Right lobe of liver (tissue), 6 donors: ENCODE measurements around the gene WWP2. TPM values are rescaled to one million over a fixed set of nuclear protein-coding genes. Genes with fewer than 3 reads are reported as not detected.

Experiments used
- ATAC-seq, 4 donors: fragments of 200-7000 bp; cut with Tn5 transposase; one replicate each; pipeline ENCODE4 v1.9.1; 2020; ENCODE audit warnings: mild to moderate bottlenecking in 4 of 4, moderate library complexity in 4 of 4
- DNase-seq, 3 donors: peaks; one replicate each; pipeline ENCODE4 v3.0.0-alpha.2; 2020
- H3K27ac ChIP-seq, 3 donors: fragments of 200-600 bp; one replicate each; pipeline ENCODE4 v1.8.0; 2022
- H3K27me3 ChIP-seq, 2 donors: fragments of 200-600 bp; one replicate each; pipeline ENCODE4 v1.8.0; 2022
- H3K36me3 ChIP-seq, 4 donors: fragments of 200-600 bp; sonication (generic) in 1 of 4; one replicate each; pipeline versions ENCODE4 v1.5.1 to v1.8.0; 2017 to 2022; ENCODE audit warnings: control low read depth in 1 of 4
- H3K4me1 ChIP-seq, 4 donors: fragments of 200-600 bp; sonication (generic) in 1 of 4; one replicate each; pipeline versions ENCODE4 v1.5.1 to v1.8.0; 2017 to 2022; ENCODE audit warnings: control low read depth in 1 of 4
- H3K4me3 ChIP-seq, 3 donors: fragments of 200-600 bp; one replicate each; pipeline ENCODE4 v1.8.0; 2022
- H3K9me3 ChIP-seq, 4 donors: fragments of 200-600 bp; sonication (generic) in 1 of 4; one replicate each; pipeline versions ENCODE4 v1.5.1 to v1.8.0; 2017 to 2022; ENCODE audit warnings: control low read depth in 1 of 4
- POLR2A ChIP-seq: fragments of 450-650 bp; IDR thresholded peaks from one replicate; pipeline ENCODE4 v1.6.1; 2017; ENCODE audit warnings: antibody characterized with exemption, mild to moderate bottlenecking
- WGBS: methylation state at CpG from one replicate; pipeline ENCODE4 v1.1.6; 2018; ENCODE audit warnings: low coverage, low lambda C conversion rate; ENCODE audit not compliant: insufficient coverage; ENCODE audit errors: missing lambda C conversion rate; 5-methylcytosine and 5-hydroxymethylcytosine counted together
- intact Hi-C, 2 donors: fragments of 100-400 bp; cut with DNase I; formaldehyde crosslinking; loops; one replicate each; pipeline versions ENCODE4 v1.11.2 to v1.14.1; 2022
- total RNA-seq, 6 experiments: library from RNA; depleted of rRNA in 2 of 6; stranded (reverse); fragments of >200 nt in 2 of 6; fragmentation: NEBNext Ultra II Directional in 3 of 6; extraction: Animal tissue kit (Norgen Biotek cat#: 25700) in 3 of 6; gene quantifications; one replicate each; pipeline versions ENCODE4 v1.1.0 to v1.2.4, GENCODE V29; 2016 to 2023
- TF ChIP-seq, protein P1 (sequence below), 4 donors: fragments of 200-600 bp in 3 of 4; fragments of 450-650 bp in 1 of 4; IDR thresholded peaks; one replicate each; pipeline versions ENCODE4 v1.5.1 to v1.8.0; 2016 to 2022; ENCODE audit warnings: antibody characterized with exemption in 4 of 4, mild to moderate bottlenecking in 2 of 4
- donor health status: DM: no; HTN: yes; CAD: no.
- donor health status: DM: no; HTN: no; CAD: no.
- donor health status: DM: no; HTN: no; CAD: no.
- donor health status: DM: no; HTN: yes; CAD: no.
- donor health status: DM: no; HTN: yes; CAD: no.

Gene WWP2
- total RNA-seq, 6 experiments from 2014 or later = 18.1 to 24.6 (median 22.4) TPM

DNA sequence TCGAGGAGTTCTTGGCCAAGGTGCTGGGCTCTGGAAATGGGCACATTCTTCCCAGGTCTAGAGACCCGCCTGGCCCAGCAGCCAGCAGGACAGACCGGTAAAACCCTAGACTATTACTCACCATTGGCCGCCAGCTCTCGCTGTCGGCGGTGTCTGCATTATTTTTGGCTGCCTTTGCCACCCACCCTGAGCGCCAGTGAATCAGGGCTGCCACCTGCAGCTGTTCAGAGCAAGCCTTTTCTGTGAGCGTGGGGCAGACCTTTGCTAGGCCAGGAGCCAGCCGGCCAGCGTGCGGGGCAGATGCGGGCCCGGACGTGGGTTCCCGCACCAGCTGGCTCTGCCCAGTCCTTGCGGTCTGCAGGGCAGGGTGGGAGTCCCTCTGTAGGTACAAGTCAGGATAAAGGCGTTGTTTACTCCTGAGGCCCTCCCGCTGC lies 173.2 kb downstream of the WWP2 start:
- Histone ChIP-seq H3K9me3 (no peaks in the 10 kb centered on the region), H3K4me1 (no peaks in the 10 kb centered on the region), H3K27me3 (no peaks in the 10 kb centered on the region), H3K4me3 (no peak overlapping the region), H3K36me3 (peaks cover 0 to 72% (median 8%) of the 10 kb centered on the region in 4 donors), H3K27ac (no peak overlapping the region)
- ATAC-seq (no peak), DNase-seq (no peak)
- 100% methylated on average over 2 of the region's 19 CpGs for WGBS
- intact Hi-C loops = no loop called here
- TF ChIP-seq, protein P1, sequence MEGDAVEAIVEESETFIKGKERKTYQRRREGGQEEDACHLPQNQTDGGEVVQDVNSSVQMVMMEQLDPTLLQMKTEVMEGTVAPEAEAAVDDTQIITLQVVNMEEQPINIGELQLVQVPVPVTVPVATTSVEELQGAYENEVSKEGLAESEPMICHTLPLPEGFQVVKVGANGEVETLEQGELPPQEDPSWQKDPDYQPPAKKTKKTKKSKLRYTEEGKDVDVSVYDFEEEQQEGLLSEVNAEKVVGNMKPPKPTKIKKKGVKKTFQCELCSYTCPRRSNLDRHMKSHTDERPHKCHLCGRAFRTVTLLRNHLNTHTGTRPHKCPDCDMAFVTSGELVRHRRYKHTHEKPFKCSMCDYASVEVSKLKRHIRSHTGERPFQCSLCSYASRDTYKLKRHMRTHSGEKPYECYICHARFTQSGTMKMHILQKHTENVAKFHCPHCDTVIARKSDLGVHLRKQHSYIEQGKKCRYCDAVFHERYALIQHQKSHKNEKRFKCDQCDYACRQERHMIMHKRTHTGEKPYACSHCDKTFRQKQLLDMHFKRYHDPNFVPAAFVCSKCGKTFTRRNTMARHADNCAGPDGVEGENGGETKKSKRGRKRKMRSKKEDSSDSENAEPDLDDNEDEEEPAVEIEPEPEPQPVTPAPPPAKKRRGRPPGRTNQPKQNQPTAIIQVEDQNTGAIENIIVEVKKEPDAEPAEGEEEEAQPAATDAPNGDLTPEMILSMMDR (IDR thresholded peaks at IDR 0.05) = no peak
- TF ChIP-seq POLR2A = no peak

- Histone ChIP-seq H3K36me3 (peaks cover 0 to 71% (median 8%) of the 10 kb centered on the region in 4 donors), H3K27me3 (no peaks in the 10 kb centered on the region), H3K9me3 (no peaks in the 10 kb centered on the region), H3K4me1 (peaks cover 0 to 3% (median 1%) of the 10 kb centered on the region in 4 donors), H3K4me3 (no peak overlapping the region), H3K27ac (no peak overlapping the region)
- TF ChIP-seq, protein P1 (IDR thresholded peaks at IDR 0.05) = no peak
- TF ChIP-seq POLR2A = no peak
- intact Hi-C loops = no loop called here
- 77% methylated on average over 8 of the region's 10 CpGs for WGBS
- ATAC-seq = no peak
- DNase-seq = no peak
Observed at GRCh38 chr16:69935740-69936139, 173.6 kb downstream of the WWP2 start.

GRCh38 chr16:69936252-69936651 lies 174.1 kb downstream of the WWP2 start:
- TF ChIP-seq, protein P1 (IDR thresholded peaks at IDR 0.05) = no peak
- no peak for TF ChIP-seq POLR2A
- DNase-seq = no peak
- Histone ChIP-seq H3K27ac (no peak overlapping the region), H3K4me3 (no peak overlapping the region), H3K36me3 (peaks cover 0 to 66% (median 8%) of the 10 kb centered on the region in 4 donors), H3K9me3 (no peaks in the 10 kb centered on the region), H3K27me3 (no peaks in the 10 kb centered on the region), H3K4me1 (peaks cover 0 to 8% (median 4%) of the 10 kb centered on the region in 4 donors)
- ATAC-seq = no peak
- intact Hi-C loops = no loop called here
- WGBS = no CpG with 5 or more reads among the region's 16 CpGs

DNA sequence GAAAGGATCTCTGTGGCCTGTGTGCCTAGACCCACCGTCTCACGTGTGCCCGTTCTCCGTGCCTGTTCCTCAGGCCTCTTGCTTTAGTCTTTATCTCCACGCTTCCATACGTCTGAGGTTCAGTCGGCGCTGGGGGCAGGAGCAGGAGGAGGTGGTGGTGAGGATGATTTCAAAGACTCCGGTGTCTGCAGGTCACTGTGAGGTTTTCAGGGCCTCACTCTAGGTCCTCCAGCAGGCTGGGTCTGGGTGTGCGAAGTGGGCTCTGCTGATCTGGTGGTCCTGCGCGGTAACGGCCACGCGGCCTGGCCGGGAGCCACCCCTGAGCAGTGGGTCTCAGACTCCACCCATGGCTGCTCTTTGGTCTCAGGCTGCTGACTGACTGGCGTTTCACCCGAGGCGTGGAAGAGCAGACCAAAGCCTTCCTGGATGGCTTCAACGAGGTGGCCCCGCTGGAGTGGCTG lies 174.6 kb downstream of the WWP2 start:
- Histone ChIP-seq H3K36me3 (peaks cover 0 to 62% (median 8%) of the 10 kb centered on the region in 4 donors), H3K4me3 (no peak overlapping the region), H3K4me1 (peaks cover 0 to 10% (median 4%) of the 10 kb centered on the region in 4 donors), H3K27me3 (no peaks in the 10 kb centered on the region), H3K27ac (no peak overlapping the region), H3K9me3 (no peaks in the 10 kb centered on the region)
- 97% methylated on average over 7 of the region's 21 CpGs for WGBS
- ATAC-seq (no peak), DNase-seq (no peak)
- TF ChIP-seq POLR2A = no peak
- TF ChIP-seq, protein P1 (IDR thresholded peaks at IDR 0.05) = no peak
- intact Hi-C loops = no loop called here
